Measurements from ENCODE around the gene MRI1.
A peak's percentile ranks its signal among the peaks of the same experiment; 100 is the strongest.

GRCh38 chr19:13784731-13785452, 20.6 kb downstream of the MRI1 start:
- peak; percentile 20 to 55 for TF ChIP-seq CTCF (IDR thresholded peaks at IDR 0.05)
- TF ChIP-seq POLR2A (IDR thresholded peaks at IDR 0.05) = no peak

All from suprapubic skin (tissue), 3 donors.